GM12891 (cell line): Measurements from ENCODE around the gene NEDD4L.

ENCODE experiments used
- PAX5 ChIP-seq: IDR thresholded peaks from 2 replicates; pipeline ENCODE4 v1.6.1; 2011; ENCODE audit warnings: low read length, moderate library complexity, mild to moderate bottlenecking; ENCODE audit not compliant: insufficient read depth, severe bottlenecking
- POLR2A ChIP-seq: IDR thresholded peaks from 2 replicates; pipeline ENCODE4 v1.6.1; 2011; ENCODE audit warnings: low read depth, low read length, control low read depth
- POLR2AphosphoS5 ChIP-seq: IDR thresholded peaks from 2 replicates; pipeline ENCODE4 v1.6.1; 2011; ENCODE audit warnings: low read depth, low read length, control low read depth
- SPI1 ChIP-seq: IDR thresholded peaks from 2 replicates; pipeline ENCODE4 v1.6.1; 2011; ENCODE audit warnings: low read depth, low read length, control low read depth
- TAF1 ChIP-seq: IDR thresholded peaks from 2 replicates; pipeline ENCODE4 v1.6.1; 2011; ENCODE audit warnings: low read depth, low read length, control low read depth

- TF ChIP-seq POLR2A: no peak
- no peak for TF ChIP-seq POLR2AphosphoS5
- no peak for TF ChIP-seq SPI1
- TF ChIP-seq TAF1: no peak
- TF ChIP-seq PAX5: no peak
Observed at GRCh38 chr18:58432050-58432727, 388.2 kb downstream of the NEDD4L start.
